ENCODE results near the gene AAMDC.

DNA sequence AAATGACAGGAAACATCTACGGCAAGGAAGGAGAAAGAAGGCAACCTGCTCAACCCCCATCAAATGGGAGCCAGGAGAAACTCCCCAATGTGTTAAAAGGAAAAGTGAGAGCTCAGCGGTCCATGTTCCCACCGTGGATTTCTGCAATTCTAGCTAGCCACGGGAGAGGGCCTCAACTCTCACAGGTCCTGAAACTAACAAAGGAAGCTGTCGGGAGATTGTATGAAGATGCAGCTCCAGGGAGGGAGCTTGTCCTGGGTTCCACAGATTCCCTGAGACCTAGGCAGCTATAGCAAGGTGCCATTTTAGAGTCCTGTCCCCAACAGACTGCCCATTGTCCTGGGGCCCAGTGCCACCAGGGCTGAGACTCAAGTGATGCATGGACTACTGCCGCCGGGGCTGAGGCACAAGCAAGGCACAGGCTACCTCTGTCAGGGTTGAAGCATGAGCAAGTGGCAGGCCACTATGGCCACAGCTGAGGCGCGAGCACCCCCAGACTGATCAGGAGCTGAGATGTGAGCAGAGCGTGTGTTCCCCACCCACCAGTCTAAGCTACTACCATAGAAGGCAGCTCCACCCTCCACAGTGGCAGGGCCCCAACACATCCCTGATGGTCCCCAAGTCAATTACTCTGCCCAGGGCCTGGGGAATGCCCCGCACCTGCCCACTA lies 31.7 kb upstream of the AAMDC start:
- TF ChIP-seq, protein P1, sequence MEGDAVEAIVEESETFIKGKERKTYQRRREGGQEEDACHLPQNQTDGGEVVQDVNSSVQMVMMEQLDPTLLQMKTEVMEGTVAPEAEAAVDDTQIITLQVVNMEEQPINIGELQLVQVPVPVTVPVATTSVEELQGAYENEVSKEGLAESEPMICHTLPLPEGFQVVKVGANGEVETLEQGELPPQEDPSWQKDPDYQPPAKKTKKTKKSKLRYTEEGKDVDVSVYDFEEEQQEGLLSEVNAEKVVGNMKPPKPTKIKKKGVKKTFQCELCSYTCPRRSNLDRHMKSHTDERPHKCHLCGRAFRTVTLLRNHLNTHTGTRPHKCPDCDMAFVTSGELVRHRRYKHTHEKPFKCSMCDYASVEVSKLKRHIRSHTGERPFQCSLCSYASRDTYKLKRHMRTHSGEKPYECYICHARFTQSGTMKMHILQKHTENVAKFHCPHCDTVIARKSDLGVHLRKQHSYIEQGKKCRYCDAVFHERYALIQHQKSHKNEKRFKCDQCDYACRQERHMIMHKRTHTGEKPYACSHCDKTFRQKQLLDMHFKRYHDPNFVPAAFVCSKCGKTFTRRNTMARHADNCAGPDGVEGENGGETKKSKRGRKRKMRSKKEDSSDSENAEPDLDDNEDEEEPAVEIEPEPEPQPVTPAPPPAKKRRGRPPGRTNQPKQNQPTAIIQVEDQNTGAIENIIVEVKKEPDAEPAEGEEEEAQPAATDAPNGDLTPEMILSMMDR (IDR thresholded peaks at IDR 0.05), result no peak
- no peak for TF ChIP-seq EZH2 (IDR thresholded peaks at IDR 0.05; ENCODE audit: borderline replicate concordance, insufficient read depth, low read depth, low read length, poor library complexity, severe bottlenecking)
